ENCODE measurements around the gene TPX2.

- TF ChIP-seq MZF1 (tag by site-specific recombination; IDR thresholded peaks at IDR 0.05; ENCODE audit: borderline replicate concordance) (no peak), ZNF174 (tag by site-specific recombination; IDR thresholded peaks at IDR 0.05) (no peak), CTCF (tag by site-specific recombination; IDR thresholded peaks at IDR 0.05) (peak; percentile 81), ZNF792 (tag by site-specific recombination; IDR thresholded peaks at IDR 0.05) (no peak), ZNF404 (tag by site-specific recombination; IDR thresholded peaks at IDR 0.05) (no peak), ZNF24 (tag by site-specific recombination; IDR thresholded peaks at IDR 0.05) (peak; percentile 83), BCL11A (tag by site-specific recombination; IDR thresholded peaks at IDR 0.05; ENCODE audit: low read depth) (no peak), KLF9 (tag by site-specific recombination; IDR thresholded peaks at IDR 0.05; ENCODE audit: low read depth) (peak; percentile 43), ZNF23 (tag by site-specific recombination; IDR thresholded peaks at IDR 0.05; ENCODE audit: borderline replicate concordance) (no peak)
- TF ChIP-seq, protein P1, sequence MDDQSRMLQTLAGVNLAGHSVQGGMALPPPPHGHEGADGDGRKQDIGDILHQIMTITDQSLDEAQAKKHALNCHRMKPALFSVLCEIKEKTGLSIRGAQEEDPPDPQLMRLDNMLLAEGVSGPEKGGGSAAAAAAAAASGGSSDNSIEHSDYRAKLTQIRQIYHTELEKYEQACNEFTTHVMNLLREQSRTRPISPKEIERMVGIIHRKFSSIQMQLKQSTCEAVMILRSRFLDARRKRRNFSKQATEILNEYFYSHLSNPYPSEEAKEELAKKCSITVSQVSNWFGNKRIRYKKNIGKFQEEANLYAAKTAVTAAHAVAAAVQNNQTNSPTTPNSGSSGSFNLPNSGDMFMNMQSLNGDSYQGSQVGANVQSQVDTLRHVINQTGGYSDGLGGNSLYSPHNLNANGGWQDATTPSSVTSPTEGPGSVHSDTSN (CRISPR knock-in tag; IDR thresholded peaks at IDR 0.05) = peak; percentile 98
- TF ChIP-seq, protein P2, sequence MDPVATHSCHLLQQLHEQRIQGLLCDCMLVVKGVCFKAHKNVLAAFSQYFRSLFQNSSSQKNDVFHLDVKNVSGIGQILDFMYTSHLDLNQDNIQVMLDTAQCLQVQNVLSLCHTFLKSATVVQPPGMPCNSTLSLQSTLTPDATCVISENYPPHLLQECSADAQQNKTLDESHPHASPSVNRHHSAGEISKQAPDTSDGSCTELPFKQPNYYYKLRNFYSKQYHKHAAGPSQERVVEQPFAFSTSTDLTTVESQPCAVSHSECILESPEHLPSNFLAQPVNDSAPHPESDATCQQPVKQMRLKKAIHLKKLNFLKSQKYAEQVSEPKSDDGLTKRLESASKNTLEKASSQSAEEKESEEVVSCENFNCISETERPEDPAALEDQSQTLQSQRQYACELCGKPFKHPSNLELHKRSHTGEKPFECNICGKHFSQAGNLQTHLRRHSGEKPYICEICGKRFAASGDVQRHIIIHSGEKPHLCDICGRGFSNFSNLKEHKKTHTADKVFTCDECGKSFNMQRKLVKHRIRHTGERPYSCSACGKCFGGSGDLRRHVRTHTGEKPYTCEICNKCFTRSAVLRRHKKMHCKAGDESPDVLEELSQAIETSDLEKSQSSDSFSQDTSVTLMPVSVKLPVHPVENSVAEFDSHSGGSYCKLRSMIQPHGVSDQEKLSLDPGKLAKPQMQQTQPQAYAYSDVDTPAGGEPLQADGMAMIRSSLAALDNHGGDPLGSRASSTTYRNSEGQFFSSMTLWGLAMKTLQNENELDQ (tag by site-specific recombination; IDR thresholded peaks at IDR 0.05; ENCODE audit: low read depth) = no peak
Observed at GRCh38 chr20:31723319-31724078, 15.6 kb upstream of the TPX2 start.
